Activated T-cell treated with anti-CD3 and anti-CD28 coated beads, Interleukin-2, amount 50 U/mL, for 4 hours (primary cell): ENCODE data around the gene SLC5A10. TPM values are rescaled to one million over a fixed set of nuclear protein-coding genes. Genes with fewer than 3 reads are reported as not detected.

Experiments
- ATAC-seq, 2 donors: fragments of 200-7000 bp; cut with Tn5 transposase; one replicate each; pipeline ENCODE4 v1.10.0; 2021
- DNase-seq: peaks from one replicate; pipeline ENCODE4 v3.0.0-alpha.2; 2020
- H3K27me3 Mint-ChIP-seq: one replicate; pipeline ENCODE4 v1.8.0; 2021; ENCODE audit warnings: low read depth, mixed read lengths
- H3K36me3 Mint-ChIP-seq: one replicate; pipeline ENCODE4 v1.8.0; 2022; ENCODE audit warnings: mixed read lengths; ENCODE audit not compliant: insufficient read depth
- H3K4me1 Mint-ChIP-seq: one replicate; pipeline ENCODE4 v1.8.0; 2021; ENCODE audit warnings: low read depth, mixed read lengths
- H3K4me3 Mint-ChIP-seq: one replicate; pipeline ENCODE4 v1.8.0; 2021; ENCODE audit warnings: mild to moderate bottlenecking, moderate library complexity, mixed read lengths
- H3K9me3 Mint-ChIP-seq: one replicate; pipeline ENCODE4 v1.8.0; 2021; ENCODE audit warnings: mixed read lengths
- total RNA-seq, 3 donors: library from RNA; stranded (reverse); gene quantifications; one replicate each; pipeline ENCODE4 v1.2.1, GENCODE V29; 2021

The SLC5A10 gene
- total RNA-seq, 3 donors from 2014 or later, result not detected

DNA sequence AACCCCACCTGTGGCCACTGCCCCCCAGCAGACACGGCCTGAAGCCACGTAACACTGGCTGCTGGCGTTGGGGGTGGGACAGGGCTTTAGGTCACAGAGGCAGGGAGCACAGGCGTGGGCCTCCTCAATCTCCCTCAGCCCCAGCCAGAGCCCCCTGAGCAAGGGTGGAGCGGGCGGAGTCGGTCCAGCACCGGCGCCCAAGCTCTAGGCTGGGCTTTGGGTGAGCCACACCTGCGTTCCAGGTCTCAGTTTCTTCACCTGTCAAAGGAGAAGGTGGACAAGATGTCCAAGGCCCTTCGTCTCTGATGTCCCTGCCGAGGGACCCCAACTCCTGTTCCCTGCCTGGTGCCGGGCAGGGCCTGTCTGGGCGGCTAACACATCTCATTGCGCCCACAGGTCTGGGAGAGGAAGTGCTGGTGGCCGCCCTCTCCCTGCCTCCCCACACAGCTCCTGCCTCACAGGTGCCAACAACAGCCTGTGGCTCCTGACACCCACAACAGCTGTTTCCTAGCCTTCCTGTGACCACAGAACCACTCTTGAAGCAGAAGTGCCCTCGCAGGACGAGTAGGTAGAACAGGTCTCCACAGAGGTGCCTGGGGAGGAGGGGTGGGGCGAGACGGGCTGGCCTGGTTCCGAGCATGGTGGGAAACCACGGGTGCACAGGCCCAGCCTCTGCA, 40.6 kb downstream of the SLC5A10 start:
- Mint-ChIP-seq H3K4me3 (no peak overlapping the region), H3K4me1 (peaks cover 20% of the 10 kb centered on the region)

DNA sequence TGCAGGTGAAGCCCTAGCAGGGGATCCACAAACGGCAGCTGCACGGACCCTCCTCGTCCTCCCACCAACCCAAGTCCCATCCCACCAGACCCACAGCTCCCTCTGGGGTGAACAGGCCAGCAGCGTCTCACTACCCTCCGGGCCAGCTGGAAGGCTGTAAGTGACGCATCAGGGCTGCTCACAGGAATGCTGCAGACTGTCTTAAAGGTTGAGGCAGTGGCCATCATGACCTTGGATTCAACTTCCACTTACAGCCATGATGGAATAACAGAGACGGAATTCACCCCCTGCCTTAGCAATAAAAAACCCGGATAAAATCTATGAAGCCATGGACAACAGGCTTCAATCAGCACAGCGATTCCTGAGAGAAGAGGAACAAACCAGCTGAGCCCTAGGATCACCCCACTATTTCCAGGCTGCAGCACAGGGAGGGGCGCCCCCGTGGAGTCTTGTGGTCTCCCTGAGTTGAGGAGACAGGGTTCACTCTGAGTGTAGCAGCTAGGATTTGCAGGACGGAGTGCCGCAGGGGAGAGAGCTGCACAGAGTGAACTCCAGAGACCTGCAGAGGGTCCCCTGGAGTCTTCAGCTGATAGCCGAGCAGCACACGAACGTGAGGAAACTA, 42.1 kb downstream of the SLC5A10 start:
- peaks cover 16% of the 10 kb centered on the region for H3K36me3 Mint-ChIP-seq
- H3K4me1 Mint-ChIP-seq, result peaks cover 20% of the 10 kb centered on the region
- H3K9me3 Mint-ChIP-seq, result peaks cover 6% of the 10 kb centered on the region
- H3K4me3 Mint-ChIP-seq, result no peak overlapping the region
- DNase-seq, result no peak
- no peak for ATAC-seq
- H3K27me3 Mint-ChIP-seq, result no peaks in the 10 kb centered on the region

More for the DNA sequence above, 40.6 kb downstream of the SLC5A10 start:
- peaks cover 6% of the 10 kb centered on the region for H3K9me3 Mint-ChIP-seq
- H3K27me3 Mint-ChIP-seq, result no peaks in the 10 kb centered on the region
- no peak for DNase-seq
- H3K36me3 Mint-ChIP-seq, result peaks cover 17% of the 10 kb centered on the region
- ATAC-seq, result peak; percentile 35 to 39

DNA sequence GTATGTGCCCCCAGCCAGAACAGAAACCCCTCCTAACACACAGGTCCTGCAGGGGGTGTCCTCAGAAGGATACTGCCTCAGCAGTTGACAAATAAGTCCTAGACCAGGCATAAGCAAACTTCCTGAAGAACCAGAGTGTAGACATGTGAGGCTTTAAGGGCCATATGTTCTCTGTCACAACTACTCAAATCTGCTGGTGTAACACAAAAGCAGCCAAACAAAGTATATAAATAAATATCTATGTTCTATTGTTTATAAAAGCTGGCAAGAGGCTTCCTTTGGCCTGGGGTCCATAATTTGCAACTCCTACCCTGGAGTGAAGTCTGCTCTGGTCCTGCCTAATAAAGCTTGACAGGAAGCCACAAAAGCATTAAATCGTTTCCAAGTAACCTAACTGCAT, 42.7 kb downstream of the SLC5A10 start:
- H3K36me3 Mint-ChIP-seq, result peaks cover 18% of the 10 kb centered on the region
- H3K4me1 Mint-ChIP-seq, result peaks cover 20% of the 10 kb centered on the region
- H3K27me3 Mint-ChIP-seq, result no peaks in the 10 kb centered on the region
- peaks cover 6% of the 10 kb centered on the region for H3K9me3 Mint-ChIP-seq
- no peak for DNase-seq
- no peak for ATAC-seq
- H3K4me3 Mint-ChIP-seq, result no peak overlapping the region

DNA sequence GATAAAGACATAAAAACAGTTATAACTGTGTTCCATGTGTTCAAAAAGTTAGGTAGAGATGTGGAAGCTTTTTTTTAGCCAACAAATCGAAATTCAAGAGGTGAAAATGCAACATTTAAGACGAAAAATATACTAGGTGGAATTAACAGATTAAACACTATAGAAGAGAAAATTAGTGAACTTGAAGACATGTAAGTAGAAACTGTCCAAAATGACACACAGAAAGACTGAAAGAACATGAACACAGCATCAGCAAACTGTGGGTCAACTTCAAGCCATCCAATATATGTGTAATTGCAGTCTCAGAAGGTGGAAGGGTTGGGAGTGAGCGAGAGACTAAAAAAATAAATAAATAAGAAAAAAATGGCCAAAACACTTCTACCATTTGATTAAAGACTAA, 43.3 kb downstream of the SLC5A10 start:
- H3K4me3 Mint-ChIP-seq, result no peak overlapping the region
- H3K4me1 Mint-ChIP-seq, result peaks cover 20% of the 10 kb centered on the region
- H3K9me3 Mint-ChIP-seq, result peaks cover 6% of the 10 kb centered on the region
- no peaks in the 10 kb centered on the region for H3K27me3 Mint-ChIP-seq
- DNase-seq (no peak), ATAC-seq (no peak)
- peaks cover 18% of the 10 kb centered on the region for H3K36me3 Mint-ChIP-seq

DNA sequence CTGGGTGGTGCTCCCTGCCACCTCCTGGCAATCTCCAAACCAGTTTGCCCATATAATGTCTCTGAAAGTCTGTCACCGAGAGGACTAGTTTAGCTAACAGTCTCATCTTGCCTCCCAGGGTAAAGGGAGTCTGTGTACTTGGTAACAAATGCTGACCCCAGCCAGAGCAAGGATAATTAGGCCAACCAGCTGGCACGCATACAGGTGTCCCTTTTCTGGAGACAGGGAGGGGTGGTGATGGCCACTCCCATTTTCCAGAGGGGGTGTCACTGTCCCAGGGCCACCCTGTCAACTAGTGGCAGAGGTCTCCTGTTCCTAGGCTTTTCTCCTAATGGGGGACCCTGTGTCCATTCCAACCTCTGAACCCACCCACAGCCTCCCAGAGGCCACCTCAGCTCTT, 44.5 kb downstream of the SLC5A10 start:
- Mint-ChIP-seq H3K4me3 (no peak overlapping the region), H3K4me1 (peaks cover 23% of the 10 kb centered on the region), H3K9me3 (peaks cover 6% of the 10 kb centered on the region), H3K27me3 (no peaks in the 10 kb centered on the region), H3K36me3 (peaks cover 20% of the 10 kb centered on the region)
- no peak for DNase-seq
- no peak for ATAC-seq

DNA sequence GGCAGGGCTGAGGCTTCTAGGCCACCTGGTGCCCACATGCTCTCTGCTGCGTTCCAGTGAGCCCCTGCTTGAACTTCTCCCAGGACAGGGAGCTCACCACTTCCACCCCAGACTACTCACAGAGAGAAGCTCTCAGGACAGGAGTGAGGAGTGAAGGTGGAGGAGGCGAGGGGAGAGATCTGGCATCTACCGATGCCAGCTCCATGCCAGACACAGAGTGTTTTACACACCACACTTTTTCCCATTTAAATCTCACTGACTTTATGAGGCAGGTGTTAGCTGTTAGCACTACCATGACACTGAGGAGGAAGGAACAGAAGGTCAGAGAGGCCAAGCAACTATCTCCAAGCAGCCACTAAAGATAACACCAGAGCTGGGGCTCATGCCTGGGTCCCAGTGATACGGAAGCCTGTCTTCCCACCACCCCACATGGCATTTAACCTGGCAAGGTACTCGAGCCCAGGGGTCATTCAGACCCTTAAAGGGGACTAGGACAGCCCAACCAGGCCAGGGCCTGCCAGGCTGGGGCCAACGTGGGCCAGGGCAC, 45.8 kb downstream of the SLC5A10 start:
- peaks cover 6% of the 10 kb centered on the region for H3K9me3 Mint-ChIP-seq
- ATAC-seq, result no peak
- H3K4me1 Mint-ChIP-seq, result peaks cover 30% of the 10 kb centered on the region

DNA sequence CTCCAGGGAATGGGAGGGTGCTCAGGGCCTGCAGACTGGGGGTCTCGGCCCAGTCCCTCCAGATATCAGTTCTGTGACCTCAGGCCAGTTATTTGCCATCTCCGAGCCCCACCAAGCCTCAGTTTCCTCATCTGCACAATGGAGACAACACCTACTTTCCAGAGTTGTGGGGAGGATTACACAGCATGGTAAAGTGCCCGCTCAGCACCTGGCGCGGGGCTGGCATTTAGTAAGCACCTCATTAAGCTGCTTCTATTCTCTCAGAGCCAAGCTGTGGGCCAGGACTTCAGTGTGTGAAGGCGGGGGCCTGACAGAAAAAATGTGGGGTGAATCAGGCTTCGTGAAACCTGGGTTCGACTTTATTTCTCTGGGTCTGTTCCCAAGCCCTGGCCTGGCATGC, 47.4 kb downstream of the SLC5A10 start:
- H3K9me3 Mint-ChIP-seq, result peaks cover 6% of the 10 kb centered on the region
- peaks cover 23% of the 10 kb centered on the region for H3K36me3 Mint-ChIP-seq
- ATAC-seq (no peak), DNase-seq (no peak)
- H3K27me3 Mint-ChIP-seq, result no peaks in the 10 kb centered on the region
- H3K4me3 Mint-ChIP-seq, result no peak overlapping the region
- peaks cover 20% of the 10 kb centered on the region for H3K4me1 Mint-ChIP-seq

More for the DNA sequence above, 45.8 kb downstream of the SLC5A10 start:
- DNase-seq, result no peak
- Mint-ChIP-seq H3K36me3 (peaks cover 21% of the 10 kb centered on the region), H3K27me3 (no peaks in the 10 kb centered on the region), H3K4me3 (no peak overlapping the region)

DNA sequence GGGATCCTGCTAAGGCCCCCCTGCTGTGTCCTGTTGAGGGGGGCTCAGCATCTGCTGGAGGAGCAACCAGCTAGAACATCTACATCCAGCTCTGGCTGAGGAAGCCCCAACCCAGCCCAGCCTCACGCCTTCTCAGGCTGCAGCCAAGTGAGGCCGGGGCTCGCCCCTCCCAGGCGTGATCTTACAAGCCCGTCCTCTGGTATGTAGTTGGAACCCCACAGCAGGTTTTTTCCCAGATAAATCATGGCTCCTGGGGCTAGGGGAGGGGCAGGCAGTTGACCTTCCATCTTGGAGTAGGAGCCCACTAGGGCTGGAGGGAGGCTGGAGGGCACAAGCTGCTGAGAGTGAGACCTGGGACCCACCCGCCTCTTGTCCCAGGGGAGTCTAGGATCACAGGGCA, 47.9 kb downstream of the SLC5A10 start:
- peaks cover 5% of the 10 kb centered on the region for H3K9me3 Mint-ChIP-seq
- H3K36me3 Mint-ChIP-seq, result peaks cover 23% of the 10 kb centered on the region
- no peaks in the 10 kb centered on the region for H3K27me3 Mint-ChIP-seq
- DNase-seq (no peak), ATAC-seq (no peak)
- H3K4me3 Mint-ChIP-seq, result no peak overlapping the region
- peaks cover 22% of the 10 kb centered on the region for H3K4me1 Mint-ChIP-seq

DNA sequence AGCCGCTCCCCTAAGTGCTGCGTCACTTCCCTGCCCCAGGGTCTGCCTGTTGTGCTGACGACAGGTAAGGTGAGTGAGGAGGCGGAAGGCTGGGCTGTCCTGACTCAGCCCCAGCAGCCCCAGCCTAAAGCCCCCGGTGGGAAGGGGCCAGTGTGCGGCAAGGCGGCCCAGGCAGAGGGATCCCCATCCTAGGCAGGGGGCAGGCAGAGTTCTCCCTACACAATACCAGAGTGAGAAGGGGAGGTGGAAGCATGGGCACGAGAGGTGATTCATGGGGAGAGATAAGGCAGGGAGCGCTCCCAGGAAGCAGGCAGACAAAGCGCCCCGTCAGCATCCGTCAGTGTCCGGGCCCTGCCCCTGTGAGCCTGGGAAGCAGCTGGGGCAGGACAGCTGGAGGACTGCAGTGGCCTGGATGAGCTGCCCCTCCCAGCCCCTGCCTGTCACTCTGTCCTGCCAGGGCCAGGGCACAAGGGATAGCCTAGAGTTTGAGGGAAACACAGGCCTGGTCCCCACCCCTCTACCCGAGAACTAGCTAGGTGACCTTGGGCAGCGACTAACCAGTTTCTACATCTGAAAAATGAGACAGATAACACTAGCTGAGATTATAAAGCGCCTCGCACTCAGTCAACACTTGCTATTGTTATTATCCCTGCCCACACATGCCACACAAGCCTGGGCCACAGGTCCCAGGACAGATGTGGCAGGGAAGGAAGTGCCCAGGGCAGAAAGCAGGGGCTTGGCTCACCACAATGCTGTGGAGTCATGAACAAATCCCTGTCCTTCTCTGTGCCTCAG, 48.8 kb downstream of the SLC5A10 start:
- Mint-ChIP-seq H3K9me3 (no peaks in the 10 kb centered on the region), H3K4me3 (peak overlapping the region; percentile 33), H3K36me3 (peaks cover 18% of the 10 kb centered on the region), H3K4me1 (peaks cover 21% of the 10 kb centered on the region), H3K27me3 (no peaks in the 10 kb centered on the region)
- ATAC-seq, result no peak
- no peak for DNase-seq

DNA sequence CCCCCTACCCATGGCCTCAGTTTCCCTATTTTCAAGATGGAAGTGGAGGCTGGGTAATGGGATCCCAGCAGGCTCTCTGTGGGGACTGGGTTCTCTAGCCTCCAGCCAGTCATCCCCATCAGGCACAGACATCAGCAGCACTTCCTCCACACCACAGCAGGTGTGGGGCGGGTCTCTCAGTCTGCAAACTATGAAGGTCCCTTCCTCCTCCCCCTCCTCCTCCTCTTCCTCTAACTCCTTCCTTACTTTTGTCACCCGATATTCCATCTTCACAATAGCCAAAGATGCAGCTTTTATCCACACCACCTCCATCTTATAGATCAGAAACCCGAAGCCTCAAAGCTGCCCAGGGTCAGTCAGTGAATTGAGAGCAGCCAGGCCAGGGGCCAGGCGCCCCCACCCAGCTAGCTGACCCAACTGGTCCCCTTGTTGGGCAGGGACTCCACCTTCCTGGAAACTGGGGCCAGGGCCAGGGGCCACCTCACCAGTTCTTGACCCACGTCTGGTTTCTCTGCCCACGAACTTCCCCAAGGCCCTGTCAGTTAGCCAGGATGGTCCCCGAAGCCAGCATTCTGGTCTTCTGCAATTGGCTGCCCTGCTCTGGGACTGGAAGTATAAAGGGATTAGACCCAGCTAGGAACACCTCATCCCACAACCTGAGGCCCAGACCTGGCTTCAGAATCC, 50.1 kb downstream of the SLC5A10 start:
- Mint-ChIP-seq H3K27me3 (no peaks in the 10 kb centered on the region), H3K36me3 (peaks cover 10% of the 10 kb centered on the region), H3K9me3 (no peaks in the 10 kb centered on the region), H3K4me3 (peak overlapping the region; percentile 90), H3K4me1 (peaks cover 23% of the 10 kb centered on the region)
- ATAC-seq (no peak), DNase-seq (no peak)

DNA sequence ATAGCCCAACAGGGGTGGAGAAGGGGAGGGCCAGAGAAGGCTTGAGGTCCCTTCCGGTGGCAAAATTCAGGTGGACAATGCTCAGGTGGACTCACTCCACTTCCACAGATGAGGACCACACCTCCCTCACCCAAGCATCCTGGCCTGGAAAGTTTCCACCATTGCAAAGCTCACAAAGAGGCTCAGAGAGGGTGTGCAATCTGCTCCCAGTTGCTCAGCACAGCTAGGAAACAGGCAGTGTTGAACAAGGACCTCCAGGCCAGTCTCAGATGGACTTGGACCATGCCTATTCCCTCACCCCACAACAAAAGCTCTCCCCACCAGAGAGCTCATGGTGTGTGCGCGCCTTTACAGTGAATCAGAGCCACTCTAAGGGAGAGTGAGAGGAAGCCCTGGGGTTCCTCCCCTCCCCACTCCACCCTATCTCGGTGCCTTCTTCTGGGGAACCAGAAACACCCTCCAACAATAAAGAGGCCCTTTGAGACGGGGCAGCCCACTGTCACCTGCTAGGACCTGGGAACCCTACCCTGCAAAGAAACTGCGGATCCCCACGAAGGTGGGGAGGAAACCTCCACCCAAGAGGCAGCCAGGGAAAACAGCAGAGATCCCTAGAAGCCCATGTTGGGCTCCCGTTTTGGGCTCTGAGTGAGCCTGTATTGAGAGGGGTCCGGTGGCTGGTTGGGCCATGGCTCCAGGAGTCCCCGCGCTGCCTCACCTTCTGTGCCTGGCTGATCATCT, 51.0 kb downstream of the SLC5A10 start:
- peaks cover 7% of the 10 kb centered on the region for H3K36me3 Mint-ChIP-seq
- H3K4me1 Mint-ChIP-seq, result peaks cover 23% of the 10 kb centered on the region
- no peaks in the 10 kb centered on the region for H3K9me3 Mint-ChIP-seq
- DNase-seq (no peak), ATAC-seq (peak in 1 of 2 donors; percentile 9)
- H3K4me3 Mint-ChIP-seq, result peak overlapping the region; percentile 90
- H3K27me3 Mint-ChIP-seq, result no peaks in the 10 kb centered on the region

DNA sequence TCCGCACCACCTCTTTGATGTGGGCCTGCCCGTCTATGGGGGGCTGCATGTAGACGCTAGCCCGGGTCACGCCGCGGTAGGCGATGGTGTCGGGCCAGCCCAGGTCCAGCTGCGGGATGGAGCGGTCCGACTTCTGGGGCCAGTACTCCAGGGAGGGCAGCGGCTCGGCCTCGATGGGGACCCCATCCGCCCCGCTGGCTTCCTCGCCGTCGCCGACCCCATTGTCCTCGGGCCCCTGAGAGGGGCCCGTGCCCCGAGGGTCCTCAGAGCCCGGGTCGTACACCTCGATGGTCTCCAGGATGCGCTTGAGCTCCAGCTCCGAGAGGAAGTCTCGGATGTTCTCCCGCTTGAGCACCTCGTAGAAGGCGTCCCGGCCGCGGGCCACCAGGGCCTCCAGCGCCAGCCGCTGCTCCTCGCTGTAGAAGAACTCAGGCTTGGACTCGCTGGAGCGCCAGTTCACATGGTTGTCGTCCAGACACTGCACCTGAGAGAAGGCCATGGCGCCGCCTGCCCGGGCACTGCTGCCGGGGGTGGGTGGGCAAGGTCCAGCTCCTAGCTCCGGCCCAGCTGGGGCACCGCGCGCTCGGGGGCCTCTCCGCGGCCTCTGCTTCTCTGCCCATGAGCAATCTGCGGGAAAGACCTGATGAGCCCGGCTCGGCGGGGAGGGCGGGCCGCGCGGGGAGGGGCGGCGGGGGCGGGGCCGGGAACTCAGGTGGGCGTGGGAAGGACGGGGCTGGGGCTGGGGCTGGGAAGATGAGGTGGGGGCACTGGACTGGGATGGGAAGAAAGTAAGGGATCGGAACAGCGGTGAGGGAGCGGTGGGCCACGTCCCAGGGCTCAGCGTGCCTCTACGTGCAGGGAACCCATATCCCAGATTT, 51.8 kb downstream of the SLC5A10 start:
- Mint-ChIP-seq H3K36me3 (peaks cover 7% of the 10 kb centered on the region), H3K4me3 (peak overlapping the region; percentile 90)
- ATAC-seq, result peak; percentile 42

More for the DNA sequence above, 51.8 kb downstream of the SLC5A10 start:
- H3K27me3 Mint-ChIP-seq, result no peaks in the 10 kb centered on the region
- no peaks in the 10 kb centered on the region for H3K9me3 Mint-ChIP-seq
- DNase-seq, result peak; percentile 58
- H3K4me1 Mint-ChIP-seq, result peaks cover 23% of the 10 kb centered on the region
